ENCODE data around the gene PDGFC. TPM values are rescaled to one million over a fixed set of nuclear protein-coding genes. Genes with fewer than 3 reads are reported as not detected.

Gene PDGFC
- total and polyA plus RNA-seq, 2 donors (not counting 3 experiments of a cell fraction or from before 2014, with no cell fraction given), result 2.7 to 5.3 TPM

DNA sequence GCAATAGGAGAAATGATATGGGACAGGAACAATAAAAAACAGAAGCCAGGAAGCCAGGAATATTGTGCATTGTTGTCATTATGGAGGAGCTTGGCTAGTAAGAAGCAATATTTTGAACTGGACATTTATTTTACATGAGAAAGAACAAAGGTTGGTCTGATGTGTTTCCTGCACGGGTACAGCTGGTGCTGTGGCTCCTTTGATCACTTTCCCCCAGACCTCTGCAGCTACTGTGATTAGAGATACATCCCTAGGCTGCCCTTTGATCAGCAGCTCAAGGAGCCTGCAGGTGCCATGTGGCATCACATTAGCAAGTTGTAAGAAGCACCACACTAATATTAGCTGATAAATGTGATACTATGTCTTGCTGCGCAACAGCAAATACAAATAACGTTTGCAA lies 2.5 kb downstream of the PDGFC start:
- peak overlapping the region; percentile 20 for H3K27ac ChIP-seq (ENCODE audit: insufficient read depth, low read depth, low read length)
- peaks cover 28% of the 10 kb centered on the region for H3K79me2 ChIP-seq (ENCODE audit: control insufficient read depth, insufficient read depth, low read length)
- dilution Hi-C loops (cut with MboI; ENCODE audit: extremely low pct_ligation_motif_present, low sequenced_read_pairs), result no loop called here
- intact Hi-C loops (cut with micrococcal nuclease), result loop anchor here (1.0 to 5.0 kb wide), 3 partner anchors 192 to 1009 kb away; no protein-coding TSS in a partner anchor
- H3K9me1 ChIP-seq (replicated peaks; ENCODE audit: control insufficient read depth, extremely low read depth, insufficient read depth, low read length), result no peaks in the 10 kb centered on the region
- H3K4me2 ChIP-seq (ENCODE audit: insufficient read depth, low read length), result peak overlapping the region; percentile 80
- no peaks in the 10 kb centered on the region for H3K9me3 ChIP-seq (replicated peaks; ENCODE audit: control insufficient read depth, insufficient read depth, low read length)
- H2AFZ ChIP-seq (ENCODE audit: low read depth, low read length), result peak overlapping the region; percentile 31
- H3K27me3 ChIP-seq (ENCODE audit: control insufficient read depth in 2 of 2, insufficient read depth in 2 of 2, low read length in 2 of 2), result no peaks in the 10 kb centered on the region
- H3K36me3 ChIP-seq (ENCODE audit: control insufficient read depth in 2 of 2, extremely low read depth in 1 of 2, insufficient read depth in 2 of 2, low read length in 2 of 2), result no peaks in the 10 kb centered on the region
- BruUV-seq (replicated peaks), result no TSS peak
- no peak overlapping the region for H3K4me3 ChIP-seq (replicated peaks in 1 of 3; ENCODE audit: insufficient read depth in 1 of 3, low read depth in 1 of 3, low read length in 3 of 3)
- TF ChIP-seq POLR2AphosphoS5 (IDR thresholded peaks at IDR 0.05; ENCODE audit: insufficient read depth, low read depth, low read length), result no peak
- no peak for TF ChIP-seq FOS (IDR thresholded peaks at IDR 0.05; ENCODE audit: borderline replicate concordance, insufficient read depth, low read length)
- TF ChIP-seq POLR2A (IDR thresholded peaks at IDR 0.05; ENCODE audit: low read depth, low read length), result no peak
- no peak for TF ChIP-seq CTCF (IDR thresholded peaks at IDR 0.05; ENCODE audit: extremely low read depth in 1 of 2, insufficient read depth in 1 of 2, low read depth in 1 of 2, low read length in 2 of 2)
- no peak for TF ChIP-seq MYC (IDR thresholded peaks at IDR 0.05; ENCODE audit: low read depth, low read length)
- no peak for TF ChIP-seq GATA2 (IDR thresholded peaks at IDR 0.05; ENCODE audit: insufficient read depth, insufficient read length, low read depth, low read length)
- TF ChIP-seq EZH2 (IDR thresholded peaks at IDR 0.05; ENCODE audit: borderline replicate concordance, low read depth, low read length, severe bottlenecking), result no peak
- no peak for TF ChIP-seq JUN (IDR thresholded peaks at IDR 0.05; ENCODE audit: borderline replicate concordance, insufficient read depth, insufficient read length, low read depth)
- TF ChIP-seq, protein P1, sequence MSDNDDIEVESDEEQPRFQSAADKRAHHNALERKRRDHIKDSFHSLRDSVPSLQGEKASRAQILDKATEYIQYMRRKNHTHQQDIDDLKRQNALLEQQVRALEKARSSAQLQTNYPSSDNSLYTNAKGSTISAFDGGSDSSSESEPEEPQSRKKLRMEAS (IDR thresholded peaks at IDR 0.05; ENCODE audit: insufficient read depth, insufficient read length), result no peak
- CTCF ChIA-PET, result interaction anchor here (0.9 to 7.0 kb wide), 47 partner anchors 9 to 1565 kb away, joined by 3 to 203 read pairs (median 4); partner anchors contain the start of gene CTSO
- DNase-seq (ENCODE audit: low read depth, low spot score) (no peak), FAIRE-seq (peak; percentile 69)
- POLR2A ChIA-PET, result no interaction called here
- H3K4me1 ChIP-seq (ENCODE audit: control insufficient read depth, extremely low read depth, insufficient read depth, low read length), result peaks cover 30% of the 10 kb centered on the region
- H3K9ac ChIP-seq (replicated peaks; ENCODE audit: extremely low read depth, insufficient read depth, low read length), result no peak overlapping the region
- H4K20me1 ChIP-seq (replicated peaks; ENCODE audit: control insufficient read depth, extremely low read depth, insufficient read depth, low read length), result no peaks in the 10 kb centered on the region

Measured in endothelial cell of umbilical vein (primary cell).